ENCODE data around the gene PRRT3. TPM values are rescaled to one million over a fixed set of nuclear protein-coding genes. Genes with fewer than 3 reads are reported as not detected.
"Not testable (repeated sequence)": the region's sequence is repeated elsewhere in the genome, so short reads cannot be mapped to it uniquely, and the experiment has no call there.

The PRRT3 gene
- total and polyA plus RNA-seq, 2 donors (not counting 3 experiments of a cell fraction or from before 2014, with no cell fraction given) = 1.5 TPM

DNA sequence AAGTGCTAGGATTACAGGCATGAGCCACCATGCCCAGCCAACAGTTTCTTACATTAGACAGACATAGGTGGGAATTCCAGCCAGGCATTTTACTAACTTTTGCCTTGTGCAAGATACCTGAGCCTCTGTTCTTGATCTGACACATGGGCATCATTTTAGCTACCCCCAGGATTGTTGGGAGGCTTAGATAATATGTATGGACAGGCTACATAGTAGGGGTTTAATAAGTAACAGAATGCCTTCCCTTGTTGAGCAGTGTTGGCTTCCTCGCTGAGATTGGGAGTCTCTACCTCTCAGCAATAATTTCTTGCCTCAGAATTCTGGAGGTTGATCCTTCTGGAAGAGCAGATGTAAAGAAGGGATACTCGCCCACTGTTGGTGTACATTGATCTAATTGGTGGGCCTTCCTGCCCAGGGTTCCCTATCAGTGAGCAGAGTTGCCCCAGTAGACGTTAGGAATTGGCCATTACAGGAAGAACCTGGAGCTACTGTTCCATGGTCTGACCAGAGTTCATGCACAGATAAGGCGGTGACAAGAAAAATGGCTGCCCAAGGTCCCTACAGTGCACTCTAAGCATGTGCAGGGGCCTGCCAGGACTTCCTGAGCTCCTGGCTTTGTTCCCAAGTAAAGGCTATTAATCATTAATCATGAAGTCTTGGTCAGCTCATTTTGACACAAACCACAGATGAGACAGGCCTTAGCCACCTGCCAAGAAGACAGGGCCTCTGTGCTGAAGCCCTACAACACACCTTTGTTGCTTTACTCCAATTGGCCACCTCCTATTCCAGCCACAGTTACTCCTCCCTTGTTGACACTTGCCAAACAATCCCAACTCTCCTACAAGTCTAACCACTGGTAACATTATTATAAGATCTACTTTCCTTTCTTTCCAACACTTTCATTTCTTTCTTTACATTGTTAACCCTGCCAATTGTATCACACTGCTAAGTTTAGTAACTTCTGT lies 54.5 kb downstream of the PRRT3 start:
- peaks cover 42% of the 10 kb centered on the region for H3K4me1 ChIP-seq (ENCODE audit: control insufficient read depth, extremely low read depth, insufficient read depth, low read length)
- dilution Hi-C loops (cut with MboI; ENCODE audit: extremely low pct_ligation_motif_present, low sequenced_read_pairs) = no loop called here
- H4K20me1 ChIP-seq (replicated peaks; ENCODE audit: control insufficient read depth, extremely low read depth, insufficient read depth, low read length) = no peaks in the 10 kb centered on the region
- peak overlapping the region; percentile 1 for H2AFZ ChIP-seq (ENCODE audit: low read depth, low read length)
- no peaks in the 10 kb centered on the region for H3K9me1 ChIP-seq (replicated peaks; ENCODE audit: control insufficient read depth, extremely low read depth, insufficient read depth, low read length)
- intact Hi-C loops (cut with micrococcal nuclease) = no loop called here
- peak; percentile 88 for FAIRE-seq
- ChIA-PET POLR2A (no interaction called here), CTCF (interaction anchor here (0.9 to 1.4 kb wide), 4 partner anchors 18 to 49 kb away, joined by 3 to 10 read pairs (median 4); no protein-coding TSS in a partner anchor)
- no peaks in the 10 kb centered on the region for H3K27me3 ChIP-seq (ENCODE audit: control insufficient read depth in 2 of 2, insufficient read depth in 2 of 2, low read length in 2 of 2)
- peak; percentile 75 for DNase-seq (ENCODE audit: low read depth, low spot score)
- no peak overlapping the region for H3K27ac ChIP-seq (ENCODE audit: insufficient read depth, low read depth, low read length)
- no peak overlapping the region for H3K9ac ChIP-seq (replicated peaks; ENCODE audit: extremely low read depth, insufficient read depth, low read length)
- TF ChIP-seq JUN (IDR thresholded peaks at IDR 0.05; ENCODE audit: borderline replicate concordance, insufficient read depth, insufficient read length, low read depth) (no peak), POLR2AphosphoS5 (IDR thresholded peaks at IDR 0.05; ENCODE audit: insufficient read depth, low read depth, low read length) (peak; percentile 47), POLR2A (IDR thresholded peaks at IDR 0.05; ENCODE audit: low read depth, low read length) (peak; percentile 29)
- TF ChIP-seq, protein P1, sequence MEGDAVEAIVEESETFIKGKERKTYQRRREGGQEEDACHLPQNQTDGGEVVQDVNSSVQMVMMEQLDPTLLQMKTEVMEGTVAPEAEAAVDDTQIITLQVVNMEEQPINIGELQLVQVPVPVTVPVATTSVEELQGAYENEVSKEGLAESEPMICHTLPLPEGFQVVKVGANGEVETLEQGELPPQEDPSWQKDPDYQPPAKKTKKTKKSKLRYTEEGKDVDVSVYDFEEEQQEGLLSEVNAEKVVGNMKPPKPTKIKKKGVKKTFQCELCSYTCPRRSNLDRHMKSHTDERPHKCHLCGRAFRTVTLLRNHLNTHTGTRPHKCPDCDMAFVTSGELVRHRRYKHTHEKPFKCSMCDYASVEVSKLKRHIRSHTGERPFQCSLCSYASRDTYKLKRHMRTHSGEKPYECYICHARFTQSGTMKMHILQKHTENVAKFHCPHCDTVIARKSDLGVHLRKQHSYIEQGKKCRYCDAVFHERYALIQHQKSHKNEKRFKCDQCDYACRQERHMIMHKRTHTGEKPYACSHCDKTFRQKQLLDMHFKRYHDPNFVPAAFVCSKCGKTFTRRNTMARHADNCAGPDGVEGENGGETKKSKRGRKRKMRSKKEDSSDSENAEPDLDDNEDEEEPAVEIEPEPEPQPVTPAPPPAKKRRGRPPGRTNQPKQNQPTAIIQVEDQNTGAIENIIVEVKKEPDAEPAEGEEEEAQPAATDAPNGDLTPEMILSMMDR (IDR thresholded peaks at IDR 0.05; ENCODE audit: extremely low read depth in 1 of 2, insufficient read depth in 1 of 2, low read depth in 1 of 2, low read length in 2 of 2) = no peak
- no peak overlapping the region for H3K4me3 ChIP-seq (replicated peaks in 1 of 3; ENCODE audit: insufficient read depth in 1 of 3, low read depth in 1 of 3, low read length in 3 of 3)
- H3K36me3 ChIP-seq (ENCODE audit: control insufficient read depth in 2 of 2, extremely low read depth in 1 of 2, insufficient read depth in 2 of 2, low read length in 2 of 2) = peaks cover 4 to 6% of the 10 kb centered on the region in 2 experiments
- H3K79me2 ChIP-seq (ENCODE audit: control insufficient read depth, insufficient read depth, low read length) = peaks cover 5% of the 10 kb centered on the region
- H3K9me3 ChIP-seq (replicated peaks; ENCODE audit: control insufficient read depth, insufficient read depth, low read length) = no peaks in the 10 kb centered on the region
- no TSS peak for BruUV-seq (replicated peaks)
- H3K4me2 ChIP-seq (ENCODE audit: insufficient read depth, low read length) = no peak overlapping the region

DNA sequence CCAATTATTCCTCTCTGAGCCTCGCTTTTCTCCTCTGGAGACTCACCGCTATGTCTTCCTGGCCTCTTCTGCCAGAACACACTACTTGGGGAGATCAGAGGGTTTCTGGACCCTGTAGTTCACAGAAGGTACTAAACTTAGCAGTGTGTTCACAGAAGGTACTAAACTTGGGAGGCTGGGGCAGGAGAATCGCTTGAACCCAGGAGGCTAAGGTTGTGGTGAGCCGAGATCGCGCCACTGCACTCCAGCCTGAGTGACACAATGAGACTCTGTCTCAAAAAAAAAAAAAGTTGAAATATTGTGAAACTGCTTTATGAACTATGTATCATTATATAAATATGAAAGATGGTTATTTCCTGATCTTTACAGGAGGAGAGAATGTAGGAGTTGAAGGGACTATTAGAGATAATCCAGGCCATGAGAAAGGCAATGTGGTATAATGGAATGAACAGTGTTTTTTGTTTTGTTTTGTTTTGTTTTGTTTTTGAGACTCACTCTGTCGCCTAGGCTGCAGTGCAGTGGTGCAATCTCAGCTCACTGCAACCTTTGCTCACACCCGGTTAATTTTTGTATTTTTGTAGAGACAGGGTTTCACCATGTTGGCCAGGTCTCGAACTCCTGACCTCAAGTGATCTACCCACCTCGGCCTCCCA lies 55.3 kb downstream of the PRRT3 start:
- H4K20me1 ChIP-seq (replicated peaks; ENCODE audit: control insufficient read depth, extremely low read depth, insufficient read depth, low read length); H3K9ac ChIP-seq (replicated peaks; ENCODE audit: extremely low read depth, insufficient read depth, low read length); H3K27me3 ChIP-seq (ENCODE audit: control insufficient read depth in 2 of 2, insufficient read depth in 2 of 2, low read length in 2 of 2); dilution Hi-C loops (cut with MboI; ENCODE audit: extremely low pct_ligation_motif_present, low sequenced_read_pairs); DNase-seq (ENCODE audit: low read depth, low spot score); H3K36me3 ChIP-seq (ENCODE audit: control insufficient read depth in 2 of 2, extremely low read depth in 1 of 2, insufficient read depth in 2 of 2, low read length in 2 of 2); H2AFZ ChIP-seq (ENCODE audit: low read depth, low read length); BruUV-seq (replicated peaks); intact Hi-C loops (cut with micrococcal nuclease); FAIRE-seq; H3K4me2 ChIP-seq (ENCODE audit: insufficient read depth, low read length); H3K4me3 ChIP-seq (replicated peaks in 1 of 3; ENCODE audit: insufficient read depth in 1 of 3, low read depth in 1 of 3, low read length in 3 of 3); H3K9me1 ChIP-seq (replicated peaks; ENCODE audit: control insufficient read depth, extremely low read depth, insufficient read depth, low read length); POLR2A ChIA-PET; H3K9me3 ChIP-seq (replicated peaks; ENCODE audit: control insufficient read depth, insufficient read depth, low read length); H3K27ac ChIP-seq (ENCODE audit: insufficient read depth, low read depth, low read length): not testable (repeated sequence)
- Histone ChIP-seq H3K4me1 (ENCODE audit: control insufficient read depth, extremely low read depth, insufficient read depth, low read length) (peaks cover 37% of the 10 kb centered on the region), H3K79me2 (ENCODE audit: control insufficient read depth, insufficient read depth, low read length) (peaks cover 13% of the 10 kb centered on the region)
- CTCF ChIA-PET = interaction anchor here (0.9 to 1.4 kb wide), 2 partner anchors 19 to 34 kb away, joined by 3 to 4 read pairs; no protein-coding TSS in a partner anchor

DNA sequence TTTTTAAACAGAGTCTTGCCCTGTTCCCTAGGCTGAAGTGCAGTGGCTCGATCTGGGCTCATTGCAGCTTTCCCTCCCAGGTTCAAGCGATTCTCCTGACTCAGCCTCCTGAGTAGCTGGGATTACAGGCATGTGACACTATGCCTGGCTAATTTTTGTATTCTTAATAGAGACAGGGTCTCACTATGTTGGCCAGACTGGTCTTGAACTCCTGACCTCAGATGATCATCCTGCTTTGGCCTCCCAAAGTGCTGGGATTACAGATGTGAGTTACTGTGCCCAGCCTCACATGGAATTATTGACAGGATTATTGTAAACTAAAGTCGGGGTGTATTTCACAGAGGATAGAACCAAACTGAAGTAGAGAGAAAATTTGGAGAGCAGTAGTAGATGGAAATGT lies 56.5 kb downstream of the PRRT3 start:
- H3K4me2 ChIP-seq (ENCODE audit: insufficient read depth, low read length); H3K36me3 ChIP-seq (ENCODE audit: control insufficient read depth in 2 of 2, extremely low read depth in 1 of 2, insufficient read depth in 2 of 2, low read length in 2 of 2); H3K27me3 ChIP-seq (ENCODE audit: control insufficient read depth in 2 of 2, insufficient read depth in 2 of 2, low read length in 2 of 2); H3K4me3 ChIP-seq (replicated peaks in 1 of 3; ENCODE audit: insufficient read depth in 1 of 3, low read depth in 1 of 3, low read length in 3 of 3); BruUV-seq (replicated peaks); H3K27ac ChIP-seq (ENCODE audit: insufficient read depth, low read depth, low read length); H2AFZ ChIP-seq (ENCODE audit: low read depth, low read length); dilution Hi-C loops (cut with MboI; ENCODE audit: extremely low pct_ligation_motif_present, low sequenced_read_pairs); H4K20me1 ChIP-seq (replicated peaks; ENCODE audit: control insufficient read depth, extremely low read depth, insufficient read depth, low read length); CTCF ChIA-PET; FAIRE-seq; H3K9ac ChIP-seq (replicated peaks; ENCODE audit: extremely low read depth, insufficient read depth, low read length); H3K9me3 ChIP-seq (replicated peaks; ENCODE audit: control insufficient read depth, insufficient read depth, low read length); DNase-seq (ENCODE audit: low read depth, low spot score); H3K9me1 ChIP-seq (replicated peaks; ENCODE audit: control insufficient read depth, extremely low read depth, insufficient read depth, low read length): not testable (repeated sequence)
- intact Hi-C loops (cut with micrococcal nuclease) = loop anchor here (2.0 kb wide), 1 partner anchor 353 kb away; the partner anchor contains the start of gene TATDN2
- POLR2A ChIA-PET = interaction anchor here (0.7 kb wide), 1 partner anchor 17 kb away, joined by 4 read pairs; no protein-coding TSS in a partner anchor
- H3K4me1 ChIP-seq (ENCODE audit: control insufficient read depth, extremely low read depth, insufficient read depth, low read length) = peaks cover 41% of the 10 kb centered on the region
- H3K79me2 ChIP-seq (ENCODE audit: control insufficient read depth, insufficient read depth, low read length) = peaks cover 24% of the 10 kb centered on the region
